RPMI7951 (cell line): ENCODE data around the gene DUSP3. TPM values are rescaled to one million over a fixed set of nuclear protein-coding genes. Genes with fewer than 3 reads are reported as not detected.

Experiments
- DNase-seq: peaks from one replicate; pipeline ENCODE4 v3.0.0-alpha.2; 2012; ENCODE audit warnings: low read depth
- total RNA-seq: library from RNA; depleted of rRNA; stranded (reverse); fragments of >200 nt; shearing (Covaris generic); gene quantifications from 2 replicates; pipeline ENCODE4 v1.2.3, GENCODE V29; 2014; rRNA removed

DUSP3 gene
- total RNA-seq, result 32.3 and 32.4 TPM in 2 replicates

- peak; percentile 85 for DNase-seq
Observed at GRCh38 chr17:43778337-43779144, at the start of gene DUSP3. Gene DUSP3 (minus strand): TSS chr17:43778977. CDS start chr17:43778924, 53 bp downstream.

DNA sequence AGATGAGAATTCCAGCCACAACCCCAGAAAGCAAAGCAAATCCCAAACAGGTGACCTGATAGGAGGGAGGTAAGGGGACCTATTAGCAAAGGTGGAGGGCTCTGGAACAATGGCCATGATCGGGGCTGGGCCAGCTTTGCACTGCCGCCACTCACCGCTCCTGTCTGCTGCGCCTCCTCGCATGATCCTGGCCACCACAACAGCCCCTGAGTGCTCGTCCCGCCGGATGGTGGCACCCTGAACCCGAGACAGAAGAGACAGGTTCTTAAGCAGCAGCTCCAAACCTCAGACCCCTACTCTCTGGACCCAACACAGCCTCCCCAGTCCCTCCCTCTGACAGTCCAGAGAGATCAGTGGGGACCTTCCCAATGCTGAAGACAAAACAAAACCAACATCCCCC lies 48.8 kb upstream of the DUSP3 start:
- DNase-seq, result no peak

DNA sequence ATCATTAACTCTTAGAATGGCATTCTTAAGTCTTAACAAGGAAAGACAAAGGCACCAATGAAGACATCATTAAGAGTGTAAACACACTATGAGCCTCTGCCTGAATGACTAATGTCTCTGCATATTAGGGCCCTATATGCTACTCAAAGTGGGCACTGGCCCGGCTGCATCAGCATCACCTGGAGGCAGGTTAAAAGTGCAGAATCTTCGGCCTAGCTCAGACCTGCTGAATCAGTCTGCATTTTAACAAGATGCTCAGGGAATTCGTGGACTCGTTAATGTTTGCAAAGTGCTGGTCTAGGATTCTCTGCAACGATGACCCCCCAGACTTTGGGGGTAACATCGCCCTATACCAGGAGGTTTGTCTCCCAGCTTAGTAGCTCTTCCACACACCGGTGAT lies 47.4 kb upstream of the DUSP3 start:
- no peak for DNase-seq

- DNase-seq, result no peak
Observed at GRCh38 chr17:43825567-43825966, 46.8 kb upstream of the DUSP3 start.

DNA sequence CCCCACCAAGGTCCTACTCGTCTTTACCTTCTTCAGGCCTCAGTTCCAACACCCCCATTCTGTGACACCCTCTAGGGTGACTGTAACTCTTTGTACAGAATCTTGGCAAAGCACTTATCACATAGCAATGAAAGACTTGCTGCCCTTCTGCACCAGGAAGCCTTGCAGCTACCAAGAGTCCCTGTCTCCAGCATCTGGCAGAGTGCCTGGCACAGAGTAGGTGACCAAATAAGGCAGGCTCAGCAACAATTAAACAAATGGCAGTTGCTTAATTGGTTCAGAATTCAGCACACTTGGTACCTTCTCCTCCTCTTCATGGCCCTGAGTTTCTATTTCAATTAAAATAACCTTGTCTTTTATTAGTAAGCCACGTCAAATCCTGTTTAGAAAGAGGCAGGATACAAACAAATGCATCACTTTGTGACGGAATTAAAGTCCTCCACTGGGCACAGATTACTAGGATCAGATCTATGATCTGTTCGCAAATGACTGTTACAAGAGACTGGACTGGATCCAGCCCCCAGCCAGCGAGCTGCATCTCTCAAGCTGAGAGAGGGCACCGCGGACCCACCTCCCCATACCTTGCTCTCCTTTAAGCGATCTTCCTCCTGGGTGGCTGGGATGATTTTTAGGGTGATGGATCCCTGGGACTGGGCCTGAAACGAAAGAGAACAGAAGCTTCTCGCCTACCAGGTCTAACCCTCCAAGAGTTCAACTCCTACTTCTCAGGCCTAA lies 44.7 kb upstream of the DUSP3 start:
- DNase-seq, result no peak

GRCh38 chr17:43822570-43823190 lies 43.9 kb upstream of the DUSP3 start:
- peak; percentile 73 for DNase-seq

DNA sequence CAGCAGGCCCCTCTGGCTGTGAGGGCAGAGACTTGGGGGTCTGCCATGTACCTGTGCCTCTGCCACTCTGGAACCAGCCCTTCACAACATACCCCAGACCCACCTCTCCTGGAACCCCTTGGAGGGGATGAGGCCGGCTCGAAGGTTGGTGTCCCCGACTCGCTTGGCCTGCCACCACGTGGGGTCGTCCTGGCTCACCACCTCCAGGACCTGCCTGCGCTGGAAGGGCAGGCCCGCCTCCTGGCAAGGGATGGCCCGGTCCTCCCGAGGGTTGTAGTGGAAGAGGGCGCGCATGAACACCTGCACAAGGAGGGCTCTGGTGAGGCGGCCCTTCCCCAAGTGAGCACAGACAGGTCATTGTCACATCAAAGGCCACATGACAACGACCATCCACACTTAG lies 42.0 kb upstream of the DUSP3 start:
- no peak for DNase-seq

DNA sequence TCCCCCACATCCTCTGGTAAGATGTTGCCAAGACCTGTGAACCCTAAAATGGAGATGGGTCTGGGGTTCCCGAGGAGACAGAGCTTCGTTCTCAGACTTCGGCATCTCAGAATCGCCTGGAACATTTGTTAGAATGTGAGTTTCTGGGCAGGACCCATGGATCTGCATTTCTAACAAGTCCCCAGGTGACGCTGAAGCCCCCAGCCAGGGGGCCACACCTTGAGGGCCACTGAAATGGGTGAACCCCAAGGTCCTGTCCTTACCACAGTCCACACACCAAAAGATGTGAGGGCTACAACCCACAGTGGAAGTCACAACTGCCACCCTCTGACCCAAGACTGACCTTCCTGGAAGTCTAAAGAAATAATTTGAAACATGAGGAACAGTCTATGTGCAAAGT lies 40.2 kb upstream of the DUSP3 start:
- DNase-seq, result no peak

DNA sequence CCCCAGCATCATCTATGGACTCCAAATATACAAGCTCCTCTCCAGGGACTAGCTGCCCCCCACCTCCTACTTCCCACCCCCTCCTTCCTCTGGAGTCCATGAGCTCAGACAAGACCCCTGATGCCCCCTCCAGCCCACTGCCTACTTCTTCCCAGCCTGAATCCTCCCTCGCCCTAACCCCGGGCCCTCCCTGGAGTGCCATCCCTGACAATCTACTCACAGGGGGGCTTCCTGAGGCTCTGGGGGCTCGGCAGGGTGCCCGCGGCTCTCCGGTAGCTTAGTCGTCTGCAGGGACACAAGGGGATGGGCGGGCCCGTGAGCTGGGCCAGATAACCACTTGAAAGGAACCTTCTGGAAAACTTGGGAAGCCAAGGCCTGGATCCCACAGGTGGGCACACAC lies 39.0 kb upstream of the DUSP3 start:
- DNase-seq, result no peak

DNA sequence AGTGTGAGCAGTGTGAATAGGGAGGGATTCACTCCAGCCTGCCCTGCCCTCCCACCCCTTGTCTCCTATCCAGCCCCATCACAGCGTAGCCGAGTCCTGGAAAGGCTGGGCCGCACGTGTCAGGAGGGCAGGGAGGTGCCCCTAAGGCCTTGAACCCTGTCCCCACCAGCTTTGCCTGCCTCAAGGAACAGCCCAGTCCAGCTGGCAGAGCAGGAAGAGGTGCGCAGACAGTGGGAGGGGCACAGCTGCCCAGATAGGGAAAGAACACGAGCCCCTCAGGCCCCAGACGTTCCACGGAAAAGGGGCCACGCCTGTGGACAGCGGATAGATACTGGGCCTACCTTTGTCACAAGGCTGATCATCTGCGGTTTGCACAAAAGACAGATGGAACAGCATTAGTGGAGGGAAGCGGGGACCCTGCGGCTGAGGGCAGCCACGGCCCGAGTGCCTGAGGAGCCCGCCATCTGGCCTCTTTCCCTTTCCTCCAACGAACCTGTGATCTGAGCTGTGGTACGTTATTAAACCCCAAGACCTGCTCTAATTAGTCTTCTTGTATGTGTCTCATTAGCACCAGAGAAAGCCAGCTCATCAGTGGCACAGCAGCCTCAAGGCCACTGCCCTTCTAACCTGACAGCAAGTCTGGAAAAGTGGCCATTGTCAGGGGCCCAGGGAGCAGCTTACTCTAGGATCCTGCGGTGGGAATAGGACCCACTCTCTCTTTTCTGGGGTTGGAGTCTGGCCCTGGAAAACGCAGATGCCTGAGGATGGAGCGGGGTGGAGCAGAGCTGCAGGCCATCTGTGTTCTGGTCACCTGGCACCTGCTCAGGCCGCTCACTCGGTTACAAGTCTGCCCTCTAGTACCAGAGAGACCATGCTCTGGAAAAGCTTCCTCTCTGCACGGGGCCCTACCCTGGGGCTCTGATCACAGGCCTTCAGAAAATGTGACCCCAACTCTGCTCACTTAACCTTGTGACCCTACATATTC lies 37.9 kb upstream of the DUSP3 start:
- DNase-seq, result no peak

GRCh38 chr17:43814714-43815113 lies 35.9 kb upstream of the DUSP3 start:
- peak; percentile 48 for DNase-seq

GRCh38 chr17:43814026-43814425 lies 35.2 kb upstream of the DUSP3 start:
- no peak for DNase-seq

- no peak for DNase-seq
Observed at GRCh38 chr17:43813386-43813785, 34.6 kb upstream of the DUSP3 start.

DNA sequence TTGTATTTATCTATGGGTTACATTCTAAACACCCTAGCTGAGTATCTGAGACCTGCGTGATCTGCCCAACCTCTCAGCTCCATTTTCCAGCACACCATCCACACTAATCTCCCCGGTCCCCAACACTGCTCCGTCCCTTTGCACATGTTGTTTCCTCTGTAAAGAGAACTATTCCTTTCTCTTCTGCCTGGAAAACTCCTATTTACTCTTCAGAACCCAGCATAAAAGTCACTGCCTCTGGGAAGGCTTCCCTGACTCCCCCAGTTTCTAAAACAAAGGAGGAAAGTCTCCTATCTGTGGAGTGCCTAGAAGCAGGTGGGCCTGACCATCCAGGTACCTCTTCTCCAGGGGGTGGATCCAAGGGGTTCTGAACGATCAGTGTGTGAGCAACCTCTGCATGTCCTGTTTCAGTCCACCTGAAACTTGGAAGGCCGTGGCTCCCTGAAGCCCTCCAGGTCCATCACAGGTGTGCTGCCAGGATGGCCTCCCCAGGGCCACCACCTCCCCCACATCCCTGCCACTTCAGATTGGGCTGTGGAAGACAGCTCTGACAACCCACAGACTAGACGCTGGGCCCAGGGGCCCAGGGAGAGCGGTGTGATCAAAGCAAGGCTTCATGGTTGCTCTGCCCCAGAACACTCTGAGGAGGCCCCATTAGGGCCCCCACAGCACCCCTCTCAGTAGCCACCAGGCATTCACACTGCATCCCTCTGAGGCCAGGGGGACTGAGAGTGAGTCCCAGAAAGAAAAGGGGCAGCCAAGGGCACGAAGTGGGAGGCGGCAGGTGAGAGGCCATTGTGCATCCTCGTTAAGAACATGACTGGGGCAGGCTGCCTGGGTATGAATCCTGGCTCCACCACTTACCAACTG lies 33.9 kb upstream of the DUSP3 start:
- DNase-seq, result no peak

GRCh38 chr17:43810823-43811222 lies 32.0 kb upstream of the DUSP3 start:
- no peak for DNase-seq

DNA sequence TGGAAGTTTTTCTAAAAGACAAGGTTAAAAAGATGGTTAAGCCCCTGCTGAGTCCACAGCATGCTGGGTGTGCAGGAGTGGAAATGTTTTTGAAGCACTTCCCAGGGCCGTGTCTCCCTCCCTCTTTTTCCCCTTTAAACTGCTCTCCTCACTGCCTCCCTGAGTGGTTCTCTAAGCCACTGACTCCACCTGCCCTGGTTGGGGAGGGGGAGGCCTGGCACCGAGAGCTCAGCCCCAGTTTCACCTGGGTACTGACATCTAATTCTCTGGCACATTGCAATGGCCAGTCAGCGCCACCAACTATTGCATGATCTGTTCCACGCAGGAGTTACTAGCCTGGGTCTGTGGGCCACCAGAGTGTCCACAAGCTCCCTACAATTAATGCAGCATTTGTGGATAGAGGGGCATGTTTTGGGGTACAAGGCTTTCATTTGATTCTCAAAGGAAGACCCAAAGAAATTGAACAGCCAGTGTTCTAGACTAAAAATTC lies 31.5 kb upstream of the DUSP3 start:
- DNase-seq, result no peak

- DNase-seq, result no peak
Observed at GRCh38 chr17:43809121-43809520, 30.3 kb upstream of the DUSP3 start.

- DNase-seq, result no peak
Observed at GRCh38 chr17:43808076-43808475, 29.3 kb upstream of the DUSP3 start.

GRCh38 chr17:43805117-43805516 lies 26.3 kb upstream of the DUSP3 start:
- no peak for DNase-seq

DNA sequence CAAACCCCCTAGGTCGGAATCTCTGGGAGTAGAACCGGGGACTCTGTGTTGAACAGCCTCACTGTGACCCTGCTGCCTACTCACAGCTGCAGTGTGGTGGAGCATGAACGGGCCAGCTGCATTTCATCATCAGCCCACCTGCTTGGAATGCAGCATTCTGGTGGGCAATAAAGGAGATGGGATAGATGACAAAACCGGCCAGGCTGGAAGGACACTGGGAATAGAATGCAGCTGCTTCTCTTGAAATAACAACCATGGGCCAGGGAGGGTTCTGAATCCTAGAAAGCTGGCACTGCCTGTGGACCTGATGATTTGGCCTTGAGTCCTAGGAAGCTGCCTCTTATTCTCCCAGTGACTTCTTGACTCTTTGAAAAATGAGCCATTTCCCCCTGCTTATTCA lies 25.0 kb upstream of the DUSP3 start:
- peak; percentile 57 for DNase-seq
